NCI-H526 (cell line): ENCODE data around the gene FGF18.
"Not testable (repeated sequence)": the region's sequence is repeated elsewhere in the genome, so short reads cannot be mapped to it uniquely, and the experiment has no call there.

ENCODE experiments used
- DNase-seq, 2 experiments: peaks; one replicate each; lab custom pipeline; 2025; lab: John Stamatoyannopoulos, UW

The FGF18 gene

DNA sequence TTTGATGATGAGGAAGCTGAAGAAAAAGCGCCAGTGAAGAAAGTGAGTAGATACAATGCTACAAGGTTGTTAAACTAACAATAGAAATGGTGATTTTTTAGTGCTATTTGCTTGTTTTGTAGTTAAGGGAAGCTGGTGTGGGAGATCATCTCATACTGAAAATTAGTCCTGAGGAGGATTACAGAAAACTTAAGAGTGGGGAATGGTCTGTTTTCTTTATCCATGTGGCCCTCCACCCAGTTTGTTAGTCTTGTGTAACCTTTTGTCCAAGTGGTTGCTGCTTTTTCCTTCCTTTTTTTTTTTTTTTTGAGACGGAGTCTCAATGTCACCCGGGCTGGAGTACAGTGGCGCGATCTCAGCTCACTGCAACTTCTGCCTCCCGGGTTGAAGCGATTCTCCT is 19.3 kb upstream of the FGF18 start:
- DNase-seq: no peak

DNA sequence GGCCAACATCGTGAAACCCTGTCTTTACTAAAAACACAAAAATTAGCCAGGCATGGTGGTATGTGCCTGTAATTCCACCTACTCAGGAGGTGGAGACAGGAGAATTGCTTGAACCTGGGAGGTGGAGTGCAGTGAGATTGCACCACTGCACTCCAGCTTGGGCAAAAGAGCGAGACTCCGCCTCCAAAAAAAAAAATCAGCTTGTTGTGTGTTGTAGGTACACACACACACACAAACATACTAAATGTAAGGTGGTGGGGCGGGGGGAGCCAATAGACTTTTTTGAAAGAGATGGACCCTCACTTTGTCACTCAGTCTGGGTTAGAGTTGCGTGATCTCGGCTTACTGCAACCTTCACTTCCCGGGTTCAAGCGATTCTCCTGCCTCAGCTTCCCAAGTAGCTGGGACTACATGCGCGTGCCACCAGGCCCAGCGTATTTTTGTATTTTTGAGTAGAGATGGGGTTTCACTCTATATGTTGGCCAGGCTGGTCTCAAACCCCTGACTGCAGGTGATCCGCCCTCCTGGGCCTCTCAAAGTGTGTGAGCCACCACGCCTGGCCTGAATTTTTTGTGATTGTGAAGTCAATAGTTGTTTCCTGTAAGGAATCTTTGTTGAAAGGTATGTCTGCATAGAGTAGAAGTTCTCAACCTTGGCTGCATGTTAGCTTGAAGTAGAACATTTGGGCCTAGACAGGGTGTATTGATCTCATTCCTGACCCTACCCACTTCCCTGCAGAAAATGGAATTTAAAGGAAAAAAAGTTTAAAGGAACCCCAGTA is 18.1 kb upstream of the FGF18 start:
- DNase-seq: no peak

DNA sequence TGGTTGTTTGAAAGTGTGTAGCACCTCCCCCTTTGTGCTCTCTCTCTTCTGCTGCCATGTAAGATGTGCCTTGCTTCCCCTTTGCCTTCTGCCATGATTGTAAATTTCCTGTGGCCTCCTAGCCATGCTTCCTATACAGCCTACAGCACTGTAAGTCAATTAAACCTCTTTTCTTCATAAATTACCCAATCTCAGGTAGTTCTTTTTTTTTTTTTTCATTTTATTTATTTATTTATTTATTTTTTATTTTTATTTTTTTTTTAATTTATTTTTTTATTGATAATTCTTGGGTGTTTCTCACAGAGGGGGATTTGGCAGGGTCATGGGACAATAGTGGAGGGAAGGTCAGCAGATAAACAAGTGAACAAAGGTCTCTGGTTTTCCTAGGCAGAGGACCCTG is 16.7 kb upstream of the FGF18 start:
- not testable (repeated sequence) for DNase-seq

DNA sequence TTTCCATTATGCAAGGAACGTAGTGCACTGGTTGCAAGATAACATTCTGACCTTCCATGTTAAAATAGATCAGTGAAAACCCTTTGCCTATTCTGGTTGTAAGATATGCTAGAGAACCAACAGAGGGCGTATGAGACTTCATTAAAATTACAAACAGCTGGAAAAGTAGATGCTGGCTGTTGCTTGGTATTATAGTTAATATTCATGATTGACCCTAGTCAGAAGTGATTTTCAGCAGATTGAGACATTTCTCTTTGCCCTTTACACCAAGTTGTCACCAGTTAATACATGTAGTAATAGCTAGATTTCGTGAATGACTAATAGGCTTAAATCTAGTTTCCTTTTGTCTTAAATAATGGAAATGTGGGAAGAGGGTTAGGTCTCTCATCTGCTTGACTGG is 13.8 kb upstream of the FGF18 start:
- DNase-seq: peak in 1 of 2 experiments; percentile 27

DNA sequence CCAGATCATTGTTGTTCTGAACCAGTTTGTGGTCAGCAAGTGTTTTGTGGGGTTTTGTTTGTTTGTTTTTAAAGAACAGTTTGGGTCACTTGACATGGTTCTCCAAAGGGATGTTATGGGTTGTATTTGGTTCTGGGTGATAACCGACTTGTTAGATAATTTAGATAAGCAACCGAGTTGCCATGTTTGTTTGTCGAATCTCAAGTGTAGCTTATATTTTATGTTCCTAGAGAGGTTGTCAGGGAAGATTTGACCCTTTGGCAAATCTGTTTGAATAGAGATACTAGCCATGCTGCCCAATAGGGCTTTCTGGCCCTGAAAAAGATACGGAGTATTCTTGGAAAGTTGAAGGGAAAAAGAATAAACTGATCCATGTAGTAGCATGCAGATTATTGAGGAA is 12.2 kb upstream of the FGF18 start:
- DNase-seq: no peak

DNA sequence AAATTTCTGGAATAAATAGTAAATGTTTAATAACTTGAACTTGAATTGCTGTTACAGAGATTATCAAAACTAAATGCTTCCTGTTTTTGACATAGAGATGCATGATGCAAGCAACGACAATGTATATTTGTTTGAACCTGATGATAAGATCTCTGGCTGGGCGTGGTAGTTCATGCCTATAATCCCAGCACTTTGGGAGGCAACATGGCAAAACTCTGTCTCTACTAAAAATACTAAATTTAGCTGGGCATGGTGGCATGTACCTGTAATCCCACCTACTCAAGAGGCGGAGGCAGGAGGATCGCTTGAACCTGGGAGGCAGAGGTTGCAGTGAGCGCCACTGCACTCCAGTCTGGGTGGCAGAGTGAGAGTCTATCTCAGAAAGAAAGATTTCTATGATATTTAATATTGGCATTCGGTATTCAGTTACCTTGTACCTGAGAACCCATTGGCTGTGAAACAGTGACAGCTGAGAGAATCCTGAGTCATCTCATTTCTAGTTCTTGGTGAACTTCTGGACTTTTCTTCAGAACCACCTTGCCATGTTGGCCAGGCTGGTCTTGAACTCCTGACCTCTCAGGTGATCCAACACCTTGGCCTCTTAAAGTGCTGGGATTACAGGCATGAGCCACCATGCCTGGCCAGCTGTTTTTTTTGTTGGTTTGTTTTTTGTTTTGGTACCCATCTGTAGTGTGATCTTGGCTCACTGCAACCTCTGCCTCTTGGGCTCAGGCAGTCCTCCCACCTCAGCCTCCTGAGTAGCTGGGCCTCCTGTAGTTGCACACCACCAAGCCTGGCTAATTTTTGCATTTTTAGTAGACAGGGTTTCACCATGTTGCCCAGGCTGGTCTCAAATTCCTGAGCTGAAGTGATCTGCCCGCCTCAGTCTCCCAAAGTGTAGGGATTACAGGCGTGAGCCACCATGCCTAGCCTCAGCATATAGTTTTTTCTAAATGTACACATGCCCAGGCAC is 10.0 kb upstream of the FGF18 start:
- DNase-seq: no peak

DNA sequence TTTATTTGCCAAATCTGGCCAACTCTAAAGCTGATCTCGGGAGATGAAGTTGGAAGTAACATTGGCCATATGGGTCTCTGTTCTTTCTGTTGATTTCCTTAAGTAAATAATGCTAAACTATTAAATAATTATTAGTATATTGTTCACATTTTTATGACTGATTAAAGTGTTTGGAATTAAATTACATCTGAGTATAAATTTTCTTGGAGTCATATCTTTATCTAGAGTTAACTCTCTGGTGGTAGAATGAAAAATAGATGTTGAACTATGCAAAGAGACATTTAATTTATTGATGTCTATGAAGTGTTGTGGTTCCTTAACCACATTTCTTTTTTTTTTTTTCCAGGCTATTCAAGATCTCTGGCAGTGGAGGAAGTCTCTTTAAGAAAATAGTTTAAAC is 9.3 kb upstream of the FGF18 start:
- DNase-seq: no peak

DNA sequence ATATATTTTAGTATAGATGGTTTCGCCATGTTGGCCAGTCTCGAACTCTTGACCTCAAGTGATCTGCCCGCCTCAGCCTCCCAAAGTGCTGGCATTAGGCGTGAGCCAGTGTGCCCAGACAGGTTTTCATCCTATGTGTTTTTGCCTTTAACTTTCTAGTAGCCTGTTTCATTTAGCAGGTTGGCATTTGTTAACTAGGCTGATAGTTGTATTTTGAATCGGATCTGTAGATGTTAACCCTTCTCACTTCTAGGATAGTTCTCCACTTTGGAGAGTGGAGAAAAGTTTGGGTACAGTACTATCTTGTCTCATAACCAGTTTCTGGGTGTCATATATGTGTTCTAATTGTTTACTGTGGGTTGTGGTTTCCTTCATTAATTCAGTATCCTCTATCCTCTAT is 7.3 kb upstream of the FGF18 start:
- no peak for DNase-seq

DNA sequence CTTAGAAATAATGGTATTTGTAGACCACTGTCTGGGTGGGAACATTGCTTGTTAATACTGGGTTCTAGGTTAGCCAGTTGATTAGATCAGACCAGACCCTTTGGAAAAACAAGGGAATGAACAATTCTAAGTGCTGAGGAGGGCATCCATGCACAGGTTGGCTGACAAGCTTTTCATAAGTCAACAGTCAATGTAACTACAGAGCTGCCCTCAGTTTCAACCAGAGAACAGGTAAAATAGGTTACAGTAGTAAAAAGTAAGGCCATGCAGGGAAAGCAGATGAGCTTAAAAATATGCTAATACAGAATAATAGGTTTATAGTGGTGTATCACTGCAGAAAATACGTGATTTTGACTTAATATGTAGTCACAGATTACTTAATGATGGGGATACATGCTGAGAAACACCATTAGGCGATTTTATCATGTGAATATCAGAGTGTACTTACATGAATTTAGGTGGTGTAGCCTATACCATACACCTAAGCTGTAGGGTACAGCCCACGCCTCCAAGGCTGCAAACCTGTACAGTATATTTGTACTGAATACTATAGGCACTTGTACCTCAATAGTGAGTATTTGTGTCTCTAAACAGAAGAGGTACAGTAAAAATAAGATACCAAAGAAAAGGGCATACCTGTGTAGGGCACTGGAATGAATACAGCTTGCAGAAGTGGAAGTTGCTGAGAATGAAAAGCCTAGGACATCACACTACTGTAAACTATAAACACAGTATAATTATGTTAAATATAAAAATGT is 6.1 kb upstream of the FGF18 start:
- peak; percentile 8 to 15 for DNase-seq

DNA sequence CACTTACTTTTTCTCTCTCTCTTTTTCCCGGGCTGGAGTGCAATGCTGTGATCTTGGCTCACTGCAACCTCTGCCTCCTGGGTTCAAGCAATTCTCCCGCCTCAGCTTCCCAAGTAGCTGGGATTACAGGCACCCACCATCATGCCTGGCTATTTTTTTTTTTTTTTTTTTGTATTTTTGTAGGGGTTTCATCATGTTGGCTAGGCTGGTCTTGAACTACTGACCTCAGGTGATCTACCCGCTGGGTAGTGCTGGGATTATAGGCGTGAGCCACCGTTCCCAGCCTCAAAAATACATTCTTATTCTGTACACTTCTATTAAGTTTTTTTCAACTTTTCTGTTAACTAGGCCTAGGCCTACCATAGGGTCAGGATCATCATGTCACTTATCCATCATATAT is 5.5 kb upstream of the FGF18 start:
- not testable (repeated sequence) for DNase-seq

DNA sequence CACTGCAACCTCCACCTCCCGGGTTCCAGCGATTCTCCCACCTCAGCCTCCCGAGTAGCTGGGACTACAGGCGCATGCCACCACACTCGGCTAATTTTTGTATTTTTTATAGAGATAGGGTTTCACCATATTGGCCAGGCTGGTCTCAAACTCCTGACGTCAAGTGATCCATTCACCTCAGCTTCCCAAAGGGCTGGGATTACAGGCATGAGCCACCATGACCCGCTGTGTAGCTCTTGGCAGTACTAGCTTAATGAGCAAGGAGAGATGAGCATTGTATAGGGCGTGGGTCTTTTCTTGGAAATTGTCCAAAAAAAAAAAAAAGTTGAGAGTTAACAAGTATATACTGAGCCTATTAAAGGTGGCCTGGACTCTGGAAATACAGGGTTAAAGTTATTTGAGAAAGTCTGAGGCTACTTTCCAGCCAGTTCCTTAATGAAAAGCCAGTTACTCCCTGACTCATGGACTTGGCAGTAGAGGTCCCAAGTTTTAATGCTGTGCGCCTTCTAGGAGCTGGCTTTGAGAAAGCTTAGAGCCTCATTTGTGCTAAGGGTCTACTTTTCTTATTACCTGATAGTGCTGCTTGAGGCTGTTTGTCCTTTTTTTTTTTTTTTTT is 4.2 kb upstream of the FGF18 start:
- DNase-seq: no peak

DNA sequence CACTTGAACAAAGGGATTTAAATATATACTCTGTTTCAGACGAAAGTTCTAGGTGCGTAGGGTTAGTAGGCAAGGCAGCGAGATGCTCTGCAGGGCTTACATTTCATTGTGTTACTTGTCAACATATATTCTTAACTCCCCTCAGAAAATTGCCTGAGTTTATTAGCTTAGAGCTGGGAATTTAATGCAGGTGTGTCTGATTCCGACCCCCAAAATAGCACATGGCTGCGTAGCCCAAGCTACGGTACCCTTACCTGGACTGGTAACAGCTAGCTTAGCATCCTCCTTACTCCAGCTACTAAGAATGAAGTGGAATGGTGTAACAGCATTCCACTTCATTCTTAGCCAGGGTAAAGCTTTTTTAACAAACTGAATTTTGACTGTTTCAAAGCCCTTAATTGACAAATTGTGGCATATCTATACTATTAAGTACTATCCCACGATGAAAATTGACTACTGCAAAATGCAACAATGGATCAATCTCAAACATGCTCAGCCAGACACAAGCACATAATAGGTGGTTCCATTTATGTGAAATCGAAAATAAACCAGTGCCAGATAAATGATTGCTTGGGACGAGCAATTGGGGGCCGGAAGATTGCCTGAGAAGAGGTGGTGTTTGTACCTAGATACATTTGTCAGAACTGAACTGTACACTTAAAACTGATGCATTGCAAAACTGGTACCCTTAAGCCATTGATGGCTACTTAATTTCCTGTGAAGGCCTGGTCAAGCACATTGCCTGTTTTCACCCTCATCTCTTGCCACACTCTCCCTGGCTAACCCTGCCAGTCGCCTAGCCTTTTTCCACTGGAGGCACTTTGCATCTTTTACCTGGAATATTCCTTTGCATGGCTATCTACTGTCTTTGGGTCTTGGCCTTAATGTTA is 3.0 kb upstream of the FGF18 start:
- no peak for DNase-seq

DNA sequence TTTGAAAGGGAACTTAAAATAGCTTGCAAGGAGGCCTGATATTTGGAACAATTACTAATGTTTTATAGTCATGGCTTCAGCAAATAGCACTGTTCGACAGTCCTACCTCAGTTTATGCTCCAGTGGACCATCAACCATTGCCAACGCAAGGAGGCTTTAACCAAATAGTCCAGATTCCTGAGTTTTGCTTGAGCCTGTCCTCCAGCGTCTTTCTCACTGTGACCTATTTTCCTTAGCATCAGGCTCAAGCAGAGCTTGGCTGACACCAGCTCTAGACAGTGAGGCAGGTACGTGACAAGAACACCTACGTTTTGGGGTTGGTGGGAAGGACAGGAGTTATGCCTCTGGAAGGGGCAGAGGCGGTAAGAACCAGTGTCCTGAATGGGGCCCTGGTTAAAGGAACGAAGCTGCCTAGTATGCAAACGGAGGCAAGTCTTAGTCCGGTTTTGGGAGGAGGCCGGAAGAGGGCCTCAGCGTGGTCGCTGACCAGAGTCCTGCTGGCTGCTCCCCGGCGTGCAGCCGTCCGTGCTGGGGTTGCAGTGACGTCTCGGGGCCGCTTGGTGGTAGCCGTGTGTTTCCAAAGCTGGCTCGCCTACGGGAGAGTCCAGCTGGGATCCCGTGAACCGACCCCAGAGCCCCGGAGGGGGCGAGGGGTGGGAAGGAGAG is 998 bp upstream of the FGF18 start:
- peak in 1 of 2 experiments; percentile 68 for DNase-seq

DNA sequence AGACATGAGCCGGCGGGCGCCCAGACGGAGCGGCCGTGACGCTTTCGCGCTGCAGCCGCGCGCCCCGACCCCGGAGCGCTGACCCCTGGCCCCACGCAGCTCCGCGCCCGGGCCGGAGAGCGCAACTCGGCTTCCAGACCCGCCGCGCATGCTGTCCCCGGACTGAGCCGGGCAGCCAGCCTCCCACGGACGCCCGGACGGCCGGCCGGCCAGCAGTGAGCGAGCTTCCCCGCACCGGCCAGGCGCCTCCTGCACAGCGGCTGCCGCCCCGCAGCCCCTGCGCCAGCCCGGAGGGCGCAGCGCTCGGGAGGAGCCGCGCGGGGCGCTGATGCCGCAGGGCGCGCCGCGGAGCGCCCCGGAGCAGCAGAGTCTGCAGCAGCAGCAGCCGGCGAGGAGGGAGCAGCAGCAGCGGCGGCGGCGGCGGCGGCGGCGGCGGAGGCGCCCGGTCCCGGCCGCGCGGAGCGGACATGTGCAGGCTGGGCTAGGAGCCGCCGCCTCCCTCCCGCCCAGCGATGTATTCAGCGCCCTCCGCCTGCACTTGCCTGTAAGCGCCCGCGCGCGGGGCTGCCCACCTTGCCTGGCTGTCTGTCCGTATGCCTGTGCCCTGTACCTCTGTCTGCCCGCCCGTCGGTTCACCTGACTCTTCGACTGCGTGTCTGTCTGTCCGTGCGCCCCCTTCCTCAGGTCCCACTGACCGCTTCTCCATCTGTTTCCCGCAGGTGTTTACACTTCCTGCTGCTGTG is 412 bp downstream of the FGF18 start:
- peak in 1 of 2 experiments; percentile 67 for DNase-seq

DNA sequence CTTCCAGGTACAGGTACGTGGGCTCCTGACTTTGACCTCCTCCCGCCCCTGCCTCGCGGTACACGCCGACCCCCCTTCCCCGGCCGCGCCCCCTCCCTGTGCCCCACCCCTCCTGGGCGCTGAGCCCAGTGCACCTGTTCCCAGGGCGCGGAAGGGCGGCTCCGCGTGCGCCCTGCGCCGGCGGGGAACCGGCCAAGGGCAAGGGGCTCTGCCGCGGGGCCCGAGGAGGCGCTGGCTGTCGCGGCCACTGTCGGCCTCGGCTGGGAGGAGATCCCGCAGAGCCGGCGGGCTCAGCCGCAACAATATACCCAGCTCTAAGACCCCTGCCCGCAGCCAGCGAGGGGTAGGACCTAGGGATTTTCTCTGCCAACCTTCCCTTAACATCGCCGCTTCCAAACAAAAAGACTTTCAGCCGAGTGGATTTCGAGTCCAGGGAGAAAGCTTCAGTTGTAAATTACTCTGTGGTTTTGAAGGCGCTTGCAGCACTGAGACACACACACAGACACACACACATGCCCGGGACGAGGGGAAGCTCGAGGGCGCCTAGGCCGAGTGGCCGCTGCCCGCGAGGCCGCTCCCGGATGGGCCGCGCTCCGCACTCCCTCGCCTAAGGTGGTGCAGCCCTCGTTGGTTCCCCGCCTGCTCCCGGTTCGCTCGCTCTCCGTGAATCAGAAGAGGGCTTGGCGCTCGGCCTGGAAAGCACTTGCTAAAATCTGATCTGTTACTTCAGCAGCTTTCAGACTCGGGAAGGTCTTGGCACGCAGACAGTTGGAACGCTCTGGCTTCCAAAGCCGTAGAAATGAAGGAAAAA is 1.2 kb downstream of the FGF18 start:
- DNase-seq: no peak

DNA sequence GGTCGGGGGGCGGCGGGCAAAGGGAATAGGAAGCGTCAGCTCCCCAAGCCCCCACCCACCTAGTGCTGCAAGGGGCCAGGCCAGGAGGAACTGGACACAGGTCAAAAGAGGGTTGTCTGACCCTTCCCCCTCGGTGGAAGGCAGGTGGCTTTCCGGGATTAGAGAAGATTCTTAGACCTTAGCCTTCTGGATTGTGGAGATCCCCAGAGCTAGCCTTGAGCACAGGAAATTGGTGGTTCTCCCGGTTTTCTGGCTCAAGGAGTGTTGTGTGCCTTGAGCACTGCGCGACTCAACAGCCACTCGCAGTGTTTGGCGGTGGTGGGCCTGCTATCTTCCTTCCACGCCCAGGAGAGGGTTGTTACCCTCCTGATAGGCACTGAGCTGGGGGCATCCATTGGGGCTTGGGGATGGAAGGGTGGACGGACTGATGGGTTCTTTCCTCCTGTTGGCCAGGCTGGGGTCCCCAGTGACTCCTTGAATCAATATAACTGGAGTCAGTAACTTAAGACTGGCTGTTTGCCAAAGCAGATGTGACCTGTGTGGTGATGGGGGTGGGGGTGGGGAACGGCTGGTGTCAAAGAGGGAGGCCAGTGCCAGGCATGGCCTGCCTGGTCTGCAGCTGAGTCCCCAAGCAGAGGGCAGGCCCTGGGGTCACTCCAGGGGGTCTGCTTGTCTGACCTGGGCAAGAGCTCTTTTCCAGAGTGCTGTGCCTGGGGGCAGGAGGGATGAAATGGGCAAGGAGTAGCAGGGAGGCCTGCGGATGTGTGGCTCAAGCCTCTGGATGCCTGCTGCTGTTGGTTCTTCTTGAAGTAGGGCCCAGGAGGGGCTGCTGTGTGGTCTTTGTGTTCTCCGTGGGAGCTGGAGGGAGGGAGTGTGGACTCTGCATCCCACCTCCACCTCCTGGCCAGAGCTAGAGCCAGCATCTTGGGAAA is 2.1 kb downstream of the FGF18 start:
- DNase-seq: no peak

DNA sequence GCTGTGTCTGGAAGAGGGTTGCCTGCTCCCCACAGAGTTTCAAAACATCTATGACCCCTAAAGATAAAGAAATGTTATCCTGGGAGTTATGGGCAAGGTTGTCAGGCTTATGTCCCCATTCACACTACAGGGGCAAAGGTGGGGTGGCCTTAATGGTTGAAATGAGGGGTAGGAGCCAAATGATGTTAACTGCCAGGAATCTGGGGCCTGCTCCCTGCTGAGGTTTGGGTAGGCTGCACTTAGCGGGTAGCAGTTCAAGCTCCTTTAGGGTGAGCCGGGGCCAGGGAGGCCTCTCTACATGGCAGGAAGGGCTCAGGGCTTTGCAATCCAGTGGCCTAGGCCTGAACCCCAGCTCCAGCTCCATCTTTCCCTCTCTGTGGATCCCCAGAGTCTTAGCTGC is 3.0 kb downstream of the FGF18 start:
- no peak for DNase-seq
